OCI-LY1 (cell line): ENCODE measurements around the gene MEGF8.

Experiments used
- CTCF ChIP-seq: fragments of 200-600 bp; sonication (generic), shearing (Covaris generic); IDR thresholded peaks from 2 replicates; pipeline ENCODE4 v1.5.1; 2017; ENCODE audit warnings: mild to moderate bottlenecking, antibody characterized with exemption, low read length, moderate library complexity, mixed read lengths
- EZH2 ChIP-seq: fragments of 200-600 bp; sonication (generic), shearing (Covaris generic); IDR thresholded peaks from 2 replicates; pipeline ENCODE4 v1.8.0; 2017; ENCODE audit warnings: borderline replicate concordance, mixed run types, mild to moderate bottlenecking, antibody characterized with exemption, low read length, moderate library complexity, mixed read lengths

GRCh38 chr19:42303101-42303464 lies 22.4 kb upstream of the MEGF8 start:
- TF ChIP-seq CTCF (no peak), EZH2 (no peak)
